GM21723 (cell line): ENCODE data around the gene CDK5RAP2.

Experiments
- ATAC-seq: cut with Tn5 transposase; IDR thresholded peaks from one replicate; pipeline ENCODE4 v1.9.1; 2021; ENCODE audit warnings: mild to moderate bottlenecking, moderate library complexity; ENCODE audit not compliant: unreplicated experiment

Gene CDK5RAP2

GRCh38 chr9:120410925-120411501 is 169.0 kb downstream of the CDK5RAP2 start:
- no peak for ATAC-seq

- no peak for ATAC-seq
These were observed 171.2 kb downstream of the CDK5RAP2 start for GRCh38 chr9:120408680-120409258.

GRCh38 chr9:120405860-120406259 is 174.1 kb downstream of the CDK5RAP2 start:
- no peak for ATAC-seq

GRCh38 chr9:120405134-120405533 is 174.8 kb downstream of the CDK5RAP2 start:
- no peak for ATAC-seq

- ATAC-seq = no peak
These were observed 176.5 kb downstream of the CDK5RAP2 start for GRCh38 chr9:120403543-120403856.

GRCh38 chr9:120402741-120403542 is 177.0 kb downstream of the CDK5RAP2 start:
- ATAC-seq = no peak

- ATAC-seq = no peak
These were observed 180.0 kb downstream of the CDK5RAP2 start for GRCh38 chr9:120399940-120400339.

GRCh38 chr9:120398286-120398685 is 181.7 kb downstream of the CDK5RAP2 start:
- no peak for ATAC-seq

- ATAC-seq = no peak
These were observed 182.5 kb downstream of the CDK5RAP2 start for GRCh38 chr9:120397453-120397852.

- no peak for ATAC-seq
These were observed 183.0 kb downstream of the CDK5RAP2 start for GRCh38 chr9:120396931-120397330.

GRCh38 chr9:120396418-120396817 is 183.5 kb downstream of the CDK5RAP2 start:
- no peak for ATAC-seq

- ATAC-seq = no peak
These were observed 184.6 kb downstream of the CDK5RAP2 start for GRCh38 chr9:120395376-120395775.

- no peak for ATAC-seq
These were observed 185.8 kb downstream of the CDK5RAP2 start for GRCh38 chr9:120394058-120394669.

GRCh38 chr9:120393386-120394057 is 186.4 kb downstream of the CDK5RAP2 start:
- no peak for ATAC-seq

- ATAC-seq = no peak
These were observed 187.3 kb downstream of the CDK5RAP2 start for GRCh38 chr9:120392711-120393110.

- no peak for ATAC-seq
These were observed 187.7 kb downstream of the CDK5RAP2 start for GRCh38 chr9:120392245-120392644.

- ATAC-seq = no peak
These were observed 188.3 kb downstream of the CDK5RAP2 start for GRCh38 chr9:120391691-120392090.

- no peak for ATAC-seq
These were observed 189.3 kb downstream of the CDK5RAP2 start for GRCh38 chr9:120390637-120391190.

GRCh38 chr9:120389867-120390266 is 190.1 kb downstream of the CDK5RAP2 start:
- no peak for ATAC-seq

GRCh38 chr9:120389300-120389699 is 190.7 kb downstream of the CDK5RAP2 start:
- no peak for ATAC-seq
